RWPE2 (cell line): Measurements from ENCODE around the gene SNPH.
"Not testable (repeated sequence)": the region's sequence is repeated elsewhere in the genome, so short reads cannot be mapped to it uniquely, and the experiment has no call there.

Experiments used
- ATAC-seq: fragments of 200-7000 bp; cut with Tn5 transposase; 3 replicates; pipeline ENCODE4 v1.9.1; 2021; ENCODE audit warnings: low read depth
- DNase-seq: peaks from one replicate; pipeline ENCODE4 v3.0.0-alpha.2; 2020; ENCODE audit warnings: low spot score
- H3K27ac ChIP-seq: fragments of 450-650 bp; 2 replicates; pipeline ENCODE4 v1.5.1; 2017; ENCODE audit warnings: mild to moderate bottlenecking; ENCODE audit not compliant: poor library complexity, severe bottlenecking
- H3K27me3 ChIP-seq: fragments of 250-450 bp; sonication (Bioruptor Pico); 2 replicates; pipeline ENCODE4 v1.5.1; 2021; ENCODE audit warnings: mild to moderate bottlenecking, moderate library complexity; ENCODE audit not compliant: insufficient read depth, poor library complexity, severe bottlenecking
- H3K36me3 ChIP-seq: fragments of 250-450 bp; sonication (Bioruptor Pico); 2 replicates; pipeline ENCODE4 v1.5.1; 2020; ENCODE audit warnings: low read depth, mild to moderate bottlenecking, moderate library complexity
- H3K4me1 ChIP-seq: fragments of 250-450 bp; sonication (Bioruptor Pico); 2 replicates; pipeline ENCODE4 v1.5.1; 2021; ENCODE audit warnings: mild to moderate bottlenecking, moderate library complexity; ENCODE audit not compliant: insufficient read depth, poor library complexity, severe bottlenecking
- H3K4me3 ChIP-seq: fragments of 250-450 bp; sonication (Bioruptor Pico); 2 replicates; pipeline ENCODE4 v1.5.1; 2021; ENCODE audit warnings: mild to moderate bottlenecking, moderate library complexity; ENCODE audit not compliant: severe bottlenecking
- H3K9me3 ChIP-seq: fragments of 250-450 bp; sonication (Bioruptor Pico); 2 replicates; pipeline ENCODE4 v1.5.1; 2021; ENCODE audit warnings: mild to moderate bottlenecking, moderate library complexity; ENCODE audit not compliant: severe bottlenecking
- TF ChIP-seq, protein P1 (sequence below): fragments of 450-650 bp; IDR thresholded peaks from one replicate; pipeline ENCODE4 v1.5.1; 2017; ENCODE audit warnings: mild to moderate bottlenecking, moderate library complexity; ENCODE audit not compliant: poor library complexity, severe bottlenecking

Gene SNPH

DNA sequence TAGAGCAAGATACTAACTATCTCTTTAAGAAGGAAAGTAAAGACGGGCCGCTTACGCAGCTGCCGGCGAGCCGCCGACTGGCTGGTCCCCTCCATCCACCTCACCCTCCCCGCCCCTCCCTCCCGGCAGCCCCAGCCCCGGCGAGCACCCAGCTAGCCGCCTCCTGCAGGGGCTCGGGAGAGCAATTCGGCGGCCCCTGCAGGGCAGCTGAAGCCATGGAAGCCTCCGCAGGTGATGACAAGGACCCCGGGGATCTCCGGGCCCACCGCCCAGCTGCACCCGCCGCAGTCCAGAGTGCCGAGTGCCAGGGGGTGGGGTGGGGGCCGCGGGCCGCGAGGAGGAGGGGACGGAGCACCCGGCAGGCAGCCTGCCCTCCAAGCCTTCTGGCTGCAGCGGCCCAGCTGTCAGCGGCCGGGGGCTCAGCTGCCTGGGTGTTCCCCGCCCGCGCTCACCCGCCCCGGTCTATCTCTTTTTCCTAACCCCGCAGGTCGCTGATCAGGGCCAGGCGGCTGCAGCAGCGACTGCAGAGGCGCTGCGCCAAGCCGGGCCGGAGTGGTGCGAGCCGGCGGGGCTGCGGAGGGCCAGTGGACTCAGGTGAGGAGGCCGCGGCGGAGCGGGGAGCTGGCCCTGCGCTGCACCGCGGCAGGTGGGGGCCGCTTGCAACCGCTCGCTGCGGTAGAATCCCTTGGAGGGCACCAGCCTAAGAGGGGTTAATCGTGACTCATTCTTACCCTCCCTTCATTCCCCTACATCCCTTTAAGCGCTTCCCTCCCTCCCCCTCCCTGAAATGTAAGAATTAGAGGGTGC, at the start of gene SNPH:
TSS of gene SNPH (plus strand) at position 128 of the 807 bp plus-strand sequence. CDS start 29,946 bp downstream, outside the sequence.
- DNase-seq (no peak), ATAC-seq (peak; percentile 92)
- H3K27me3 ChIP-seq, result no peaks in the 10 kb centered on the region
- no peaks in the 10 kb centered on the region for H3K9me3 ChIP-seq
- peak within 1 kb of the TSS; percentile 57 for H3K4me3 ChIP-seq
- H3K27ac ChIP-seq, result peak within 1 kb of the TSS; percentile 7
- no peaks in the 10 kb centered on the region for H3K36me3 ChIP-seq
- TF ChIP-seq, protein P1, sequence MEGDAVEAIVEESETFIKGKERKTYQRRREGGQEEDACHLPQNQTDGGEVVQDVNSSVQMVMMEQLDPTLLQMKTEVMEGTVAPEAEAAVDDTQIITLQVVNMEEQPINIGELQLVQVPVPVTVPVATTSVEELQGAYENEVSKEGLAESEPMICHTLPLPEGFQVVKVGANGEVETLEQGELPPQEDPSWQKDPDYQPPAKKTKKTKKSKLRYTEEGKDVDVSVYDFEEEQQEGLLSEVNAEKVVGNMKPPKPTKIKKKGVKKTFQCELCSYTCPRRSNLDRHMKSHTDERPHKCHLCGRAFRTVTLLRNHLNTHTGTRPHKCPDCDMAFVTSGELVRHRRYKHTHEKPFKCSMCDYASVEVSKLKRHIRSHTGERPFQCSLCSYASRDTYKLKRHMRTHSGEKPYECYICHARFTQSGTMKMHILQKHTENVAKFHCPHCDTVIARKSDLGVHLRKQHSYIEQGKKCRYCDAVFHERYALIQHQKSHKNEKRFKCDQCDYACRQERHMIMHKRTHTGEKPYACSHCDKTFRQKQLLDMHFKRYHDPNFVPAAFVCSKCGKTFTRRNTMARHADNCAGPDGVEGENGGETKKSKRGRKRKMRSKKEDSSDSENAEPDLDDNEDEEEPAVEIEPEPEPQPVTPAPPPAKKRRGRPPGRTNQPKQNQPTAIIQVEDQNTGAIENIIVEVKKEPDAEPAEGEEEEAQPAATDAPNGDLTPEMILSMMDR, result no peak
- H3K4me1 ChIP-seq, result no peaks in the 10 kb centered on the region

- not testable (repeated sequence) for H3K9me3 ChIP-seq, H3K4me1 ChIP-seq, H3K36me3 ChIP-seq, ATAC-seq, H3K27ac ChIP-seq, DNase-seq, H3K4me3 ChIP-seq
- H3K27me3 ChIP-seq, result peaks cover 30% of the 10 kb centered on the region
These were observed 49.3 kb upstream of the SNPH start for GRCh38 chr20:1216527-1217427.

- not testable (repeated sequence) for ATAC-seq, DNase-seq, H3K4me3 ChIP-seq, H3K4me1 ChIP-seq, H3K36me3 ChIP-seq, H3K9me3 ChIP-seq, H3K27ac ChIP-seq
- H3K27me3 ChIP-seq, result peaks cover 28% of the 10 kb centered on the region
These were observed 43.3 kb upstream of the SNPH start for GRCh38 chr20:1222750-1223149.

DNA sequence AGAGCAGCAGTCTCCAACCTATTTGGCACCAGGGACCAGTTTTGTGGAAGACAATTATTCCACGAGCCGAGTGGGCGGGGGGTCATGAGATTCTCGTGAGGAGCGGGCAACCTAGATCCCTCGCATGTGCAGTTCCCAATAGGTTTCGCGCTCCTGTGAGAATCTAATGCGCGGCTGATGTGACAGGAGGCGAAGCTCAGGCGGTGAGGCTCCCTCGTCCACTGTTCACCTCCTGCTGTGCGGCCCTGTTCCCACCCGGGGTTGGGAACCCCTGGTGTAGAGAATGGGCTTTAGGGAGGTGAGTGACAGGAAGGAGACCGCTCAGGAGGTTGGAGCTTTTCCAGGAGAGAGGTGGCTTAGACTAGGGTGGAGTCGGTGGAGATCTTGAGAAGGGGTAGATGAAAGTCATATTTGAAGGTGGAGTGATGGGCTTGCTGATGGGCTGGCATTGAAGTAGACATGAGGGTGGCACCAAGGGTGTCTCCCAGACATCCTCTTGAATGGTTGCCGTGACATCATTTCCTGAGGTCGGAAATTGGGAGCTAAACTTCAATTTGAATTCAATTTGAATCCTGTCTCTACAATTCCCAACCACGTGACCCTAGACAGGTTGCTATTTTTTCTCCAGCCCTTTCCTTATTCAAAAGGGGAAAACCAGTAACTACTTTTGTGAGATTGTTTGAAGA, 41.7 kb upstream of the SNPH start:
- H3K36me3 ChIP-seq, result no peaks in the 10 kb centered on the region
- H3K4me3 ChIP-seq, result no peak overlapping the region
- TF ChIP-seq, protein P1, result no peak
- DNase-seq (no peak), ATAC-seq (no peak)
- H3K27ac ChIP-seq, result no peak overlapping the region
- H3K27me3 ChIP-seq, result peaks cover 38% of the 10 kb centered on the region
- H3K9me3 ChIP-seq, result no peaks in the 10 kb centered on the region
- H3K4me1 ChIP-seq, result no peaks in the 10 kb centered on the region

DNA sequence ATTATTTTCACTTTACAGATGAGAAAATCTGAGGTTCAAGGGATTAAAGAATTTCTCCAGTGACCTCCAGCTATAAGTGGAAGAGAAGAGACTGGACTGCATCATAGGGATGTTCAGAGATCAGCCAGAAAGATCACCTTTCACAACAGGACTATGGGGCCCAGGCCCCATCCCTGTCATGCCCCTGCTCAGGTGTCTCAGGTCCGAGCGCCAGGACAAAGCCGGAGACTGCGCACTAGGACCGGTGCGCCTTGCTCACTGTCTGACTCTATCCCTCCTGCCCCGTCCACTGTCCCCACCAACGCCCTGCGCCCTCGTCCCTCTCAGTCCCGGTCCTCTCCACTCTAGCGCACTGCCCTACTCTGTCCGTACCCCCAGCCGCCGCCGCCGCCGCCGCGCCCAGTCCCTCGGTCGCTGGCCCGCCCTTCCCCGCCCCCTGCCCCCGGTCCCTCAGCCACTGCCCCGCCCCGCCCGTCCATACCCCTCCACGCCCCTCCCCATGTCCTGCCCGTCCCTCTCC, 40.8 kb upstream of the SNPH start:
- TF ChIP-seq, protein P1, result no peak
- Histone ChIP-seq H3K4me1 (no peaks in the 10 kb centered on the region), H3K9me3 (no peaks in the 10 kb centered on the region), H3K27me3 (peaks cover 40% of the 10 kb centered on the region), H3K4me3 (peak overlapping the region; percentile 21), H3K36me3 (no peaks in the 10 kb centered on the region), H3K27ac (no peak overlapping the region)
- peak; percentile 84 for ATAC-seq
- no peak for DNase-seq
